Midbrain (tissue), 1 donor: ENCODE results near the gene GABRQ.
"Not testable (repeated sequence)": the region's sequence is repeated elsewhere in the genome, so short reads cannot be mapped to it uniquely, and the experiment has no call there.

Experiments
- DNase-seq: peaks from one replicate; lab custom pipeline; 2025; lab: John Stamatoyannopoulos, UW

Gene GABRQ

DNA sequence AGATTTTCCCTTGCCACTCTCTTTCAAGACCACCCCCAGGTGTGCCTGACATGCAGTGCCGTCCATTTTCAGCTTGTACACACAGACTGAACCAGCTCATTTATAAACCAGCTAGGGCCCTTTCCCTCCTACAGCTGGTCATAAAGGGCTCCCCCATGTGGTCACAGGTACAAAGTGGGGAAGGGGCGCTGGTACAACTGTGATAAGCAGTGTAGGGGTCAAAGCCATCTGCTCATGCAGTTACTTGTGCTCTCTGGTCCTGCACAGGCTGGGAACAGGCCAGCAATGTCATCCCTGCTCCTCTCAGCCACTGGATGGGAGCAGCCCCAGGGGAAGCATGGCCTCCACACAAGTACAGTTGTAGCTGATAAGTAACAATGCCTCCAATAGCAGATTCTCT is 20.6 kb downstream of the GABRQ start:
- no peak for DNase-seq

DNA sequence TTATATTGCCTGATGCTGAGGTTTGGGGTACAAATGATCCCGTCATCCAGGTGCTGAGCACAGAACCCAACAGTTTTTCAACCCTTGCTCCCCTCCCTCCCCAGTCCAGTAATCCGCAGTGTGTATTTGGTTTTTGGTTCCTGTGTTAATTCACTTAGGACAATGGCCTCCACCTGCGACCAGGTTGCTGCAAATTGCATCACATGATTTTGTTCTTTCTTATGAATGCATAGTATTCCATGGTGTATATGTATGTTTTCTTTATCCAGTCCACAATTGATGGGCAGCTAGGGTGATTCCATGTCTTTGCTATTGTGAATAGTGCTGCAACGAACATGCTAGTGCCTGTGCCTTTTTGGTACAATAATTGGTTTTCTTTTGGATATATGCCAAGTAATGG is 25.4 kb downstream of the GABRQ start:
- no peak for DNase-seq

DNA sequence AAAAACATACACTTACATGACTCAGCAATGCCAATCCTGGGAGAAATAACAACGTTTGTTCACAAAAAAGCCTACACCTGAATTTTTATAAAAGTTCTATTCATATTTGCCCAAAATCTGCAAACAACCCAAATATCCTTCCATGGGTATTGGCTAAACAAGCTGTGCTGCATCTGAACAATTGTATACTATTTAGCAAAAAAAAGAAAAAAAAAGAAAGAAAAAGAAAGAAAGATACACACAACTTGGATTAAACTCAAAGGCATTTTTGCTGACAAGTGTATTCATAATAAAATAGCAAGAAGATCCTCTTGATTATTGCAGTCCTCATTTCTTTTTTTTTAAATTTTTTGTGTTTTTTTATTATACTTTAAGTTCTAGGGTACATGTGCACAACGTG is 36.4 kb downstream of the GABRQ start:
- no peak for DNase-seq

DNA sequence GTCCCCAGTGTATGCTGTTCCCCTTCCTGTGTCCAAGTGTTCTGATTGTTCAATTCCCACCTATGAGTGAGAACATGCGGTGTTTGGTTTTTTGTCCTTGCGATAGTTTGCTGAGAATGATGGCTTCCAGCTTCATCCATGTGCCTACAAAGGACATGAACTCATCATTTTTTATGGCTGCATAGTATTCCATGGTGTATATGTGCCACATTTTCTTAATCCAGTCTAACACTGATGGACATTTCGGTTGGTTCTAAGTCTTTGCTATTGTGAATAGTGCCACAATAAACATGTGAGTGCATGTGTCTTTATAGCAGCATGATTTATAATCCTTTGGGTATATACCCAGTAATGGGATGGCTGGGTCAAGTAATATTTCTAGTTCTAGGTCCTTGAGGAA is 37.0 kb downstream of the GABRQ start:
- DNase-seq = not testable (repeated sequence)

- not testable (repeated sequence) for DNase-seq
Measured at GRCh38 chrX:152681012-152681411, 43.3 kb downstream of the GABRQ start.

- DNase-seq = not testable (repeated sequence)
Measured at GRCh38 chrX:152697952-152698931, 60.5 kb downstream of the GABRQ start, which contains the start of gene MAGEA3. Gene MAGEA3 (plus strand): TSS chrX:152698794. CDS start chrX:152700833, 2,039 bp downstream.

- not testable (repeated sequence) for DNase-seq
Measured at GRCh38 chrX:152700390-152700789, 62.7 kb downstream of the GABRQ start.

DNA sequence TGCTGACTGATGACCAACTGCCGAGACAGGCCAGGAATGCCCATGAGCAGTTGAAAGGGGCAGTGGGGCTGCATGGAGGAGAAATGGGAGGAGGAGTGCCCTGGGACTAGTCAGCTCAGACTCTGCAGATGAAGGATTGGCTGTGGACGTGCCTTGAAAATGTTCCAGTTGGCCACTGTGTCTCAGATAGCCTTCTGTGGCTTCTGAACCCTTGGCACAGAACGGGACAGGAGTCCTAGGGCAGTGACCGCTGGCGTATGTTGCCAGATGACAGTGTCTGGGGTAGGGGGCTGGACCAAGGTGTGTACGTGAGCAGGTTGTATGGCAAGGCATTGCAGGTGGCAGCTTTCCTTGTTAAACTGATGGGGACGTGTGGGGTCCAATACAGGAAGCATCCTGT is 68.8 kb downstream of the GABRQ start:
- DNase-seq = not testable (repeated sequence)
